T follicular helper cell (primary cell): ENCODE data around the gene EDDM13.
A peak's percentile ranks its signal among the peaks of the same experiment; 100 is the strongest.
"Not testable (repeated sequence)": the region's sequence is repeated elsewhere in the genome, so short reads cannot be mapped to it uniquely, and the experiment has no call there.

Experiments used
- DNase-seq: peaks from one replicate; pipeline ENCODE4 v3.0.0-alpha.2; 2020; ENCODE audit warnings: low read depth

EDDM13 gene

GRCh38 chr19:56295531-56296455 lies 23.2 kb downstream of the EDDM13 start:
- DNase-seq: no peak

GRCh38 chr19:56297010-56297409 lies 24.5 kb downstream of the EDDM13 start:
- DNase-seq: no peak

GRCh38 chr19:56299688-56300087 lies 27.1 kb downstream of the EDDM13 start:
- no peak for DNase-seq

GRCh38 chr19:56301155-56301554 lies 28.6 kb downstream of the EDDM13 start:
- DNase-seq: no peak

- no peak for DNase-seq
These were observed 29.5 kb downstream of the EDDM13 start for GRCh38 chr19:56301886-56302620.

- no peak for DNase-seq
These were observed 31.7 kb downstream of the EDDM13 start for GRCh38 chr19:56304243-56304642.

GRCh38 chr19:56306016-56306415 lies 33.5 kb downstream of the EDDM13 start:
- no peak for DNase-seq

GRCh38 chr19:56307062-56307461 lies 34.5 kb downstream of the EDDM13 start:
- DNase-seq: not testable (repeated sequence)

GRCh38 chr19:56308792-56309191 lies 36.2 kb downstream of the EDDM13 start:
- no peak for DNase-seq

GRCh38 chr19:56309511-56310185 lies 37.1 kb downstream of the EDDM13 start:
- peak; percentile 32 for DNase-seq

- DNase-seq: no peak
These were observed 37.9 kb downstream of the EDDM13 start for GRCh38 chr19:56310462-56310861.

- no peak for DNase-seq
These were observed 39.8 kb downstream of the EDDM13 start for GRCh38 chr19:56312342-56312741.

- no peak for DNase-seq
These were observed 40.5 kb downstream of the EDDM13 start for GRCh38 chr19:56312787-56313657.

GRCh38 chr19:56314018-56314380 lies 41.5 kb downstream of the EDDM13 start:
- no peak for DNase-seq

- peak; percentile 96 for DNase-seq
These were observed 42.0 kb downstream of the EDDM13 start, which contains the start of gene ZSCAN5A for GRCh38 chr19:56314381-56315076. Gene ZSCAN5A, minus strand, starts transcription at chr19:56314839. Its CDS starts 89,793 bp downstream, at chr19:56225046.

- DNase-seq: peak; percentile 88
These were observed 42.7 kb downstream of the EDDM13 start for GRCh38 chr19:56315077-56315828.

GRCh38 chr19:56316728-56317127 lies 44.2 kb downstream of the EDDM13 start:
- no peak for DNase-seq

GRCh38 chr19:56317749-56318148 lies 45.2 kb downstream of the EDDM13 start:
- DNase-seq: no peak

GRCh38 chr19:56319991-56320390 lies 47.4 kb downstream of the EDDM13 start:
- no peak for DNase-seq
